Tibial nerve (tissue), 4 donors: ENCODE data around the gene SMIM24. TPM values are rescaled to one million over a fixed set of nuclear protein-coding genes. Genes with fewer than 3 reads are reported as not detected.

Source experiments
- DNase-seq, 2 donors: peaks; one replicate each; pipeline ENCODE4 v3.0.0-alpha.2; 2019; ENCODE audit warnings: low spot score in 2 of 2
- H3K27ac ChIP-seq, 4 donors: fragments of 200-600 bp; sonication (generic) in 3 of 4; one replicate each; pipeline ENCODE4 v1.5.1; 2017 to 2019; ENCODE audit warnings: mild to moderate bottlenecking in 1 of 4
- H3K27me3 ChIP-seq, 2 donors: fragments of 200-600 bp; sonication (generic) in 1 of 2; one replicate each; pipeline versions ENCODE4 v1.5.1 to v1.6.0; 2017 to 2019
- H3K36me3 ChIP-seq, 3 donors: fragments of 200-600 bp; sonication (generic); one replicate each; pipeline ENCODE4 v1.5.1; 2018 to 2019
- H3K4me1 ChIP-seq, 4 donors: fragments of 200-600 bp; sonication (generic) in 3 of 4; one replicate each; pipeline ENCODE4 v1.5.1; 2017 to 2019
- H3K4me3 ChIP-seq, 4 donors: fragments of 200-600 bp; sonication (generic) in 3 of 4; one replicate each; pipeline ENCODE4 v1.5.1; 2017 to 2019; ENCODE audit warnings: mild to moderate bottlenecking in 1 of 4, moderate library complexity in 1 of 4
- H3K9me3 ChIP-seq, 4 donors: fragments of 200-600 bp; sonication (generic) in 3 of 4; one replicate each; pipeline ENCODE4 v1.5.1; 2017 to 2019
- EP300 ChIP-seq, 2 donors: sonication (generic); formaldehyde crosslinking; IDR thresholded peaks; one replicate each; pipeline ENCODE4 v1.6.1; 2017; ENCODE audit warnings: antibody characterized with exemption in 2 of 2, mild to moderate bottlenecking in 1 of 2
- POLR2A ChIP-seq, 2 donors: fragments of 450-650 bp; IDR thresholded peaks; one replicate each; pipeline ENCODE4 v1.6.1; 2017; ENCODE audit warnings: antibody characterized with exemption in 2 of 2, mild to moderate bottlenecking in 2 of 2, moderate library complexity in 2 of 2
- WGBS, 2 donors: methylation state at CpG; one replicate each; pipeline ENCODE4 v1.1.5; 2018; 5-methylcytosine and 5-hydroxymethylcytosine counted together
- total RNA-seq, 4 donors: library from RNA; depleted of rRNA; stranded (reverse); fragments of >200 nt; gene quantifications; one replicate each; pipeline ENCODE4 v1.1.0, GENCODE V29; 2016
- TF ChIP-seq, protein P1 (sequence below), 5 experiments: fragments of 200-600 bp in 3 of 5; fragments of 450-650 bp in 2 of 5; sonication (generic) in 3 of 5; IDR thresholded peaks; one replicate each; pipeline ENCODE4 v1.5.1; 2016 to 2019; ENCODE audit warnings: antibody characterized with exemption in 5 of 5, mild to moderate bottlenecking in 3 of 5, moderate library complexity in 2 of 5

The SMIM24 gene
- total RNA-seq, 4 donors from 2014 or later, result not detected

DNA sequence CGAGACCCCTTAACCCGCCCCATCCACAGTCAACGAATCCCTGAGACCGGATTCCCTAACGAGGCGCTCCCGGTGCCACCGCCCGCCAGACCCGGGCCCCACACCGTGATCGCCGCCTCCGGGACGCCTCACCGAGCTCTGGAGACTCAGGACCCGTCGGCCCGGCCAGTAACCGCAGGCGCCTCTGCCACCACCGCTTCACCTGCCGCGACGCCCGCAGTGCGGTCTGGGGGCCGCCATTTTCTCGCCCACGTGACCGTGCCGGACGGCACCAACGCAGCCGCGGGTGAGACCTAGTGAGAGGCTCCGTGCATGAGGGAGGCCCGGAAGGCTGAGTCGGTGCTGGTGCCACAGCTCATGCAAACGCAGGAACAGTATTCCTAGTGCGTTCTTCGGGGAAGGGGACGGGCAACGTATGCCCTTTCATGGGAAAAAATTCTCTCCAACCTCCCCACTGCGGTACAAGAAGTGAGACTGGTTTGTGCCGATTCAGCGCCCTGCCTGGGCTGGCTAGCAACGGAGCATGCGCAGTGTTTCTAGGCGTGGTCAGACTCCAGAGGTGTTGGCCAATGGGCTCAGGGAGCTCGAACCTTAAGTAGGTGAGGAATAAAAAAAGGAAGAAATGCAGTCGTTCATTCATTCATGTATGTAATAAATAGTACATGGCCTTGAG lies 20.2 kb upstream of the SMIM24 start, which contains the start of gene DOHH:
TSS of gene DOHH (minus strand) at position 246 of the 673 bp plus-strand sequence. CDS start 3,860 bp downstream, outside the sequence.
- no peaks in the 10 kb centered on the region for H3K9me3 ChIP-seq
- H3K36me3 ChIP-seq, result peaks cover 0 to 24% (median under 1%) of the 10 kb centered on the region in 3 donors
- peaks cover 0 to 26% (median 9%) of the 10 kb centered on the region in 4 donors for H3K4me1 ChIP-seq
- TF ChIP-seq POLR2A (IDR thresholded peaks at IDR 0.05) (peak in 1 of 2 donors; percentile 47), EP300 (IDR thresholded peaks at IDR 0.05) (peak; percentile 86 to 95)
- TF ChIP-seq, protein P1, sequence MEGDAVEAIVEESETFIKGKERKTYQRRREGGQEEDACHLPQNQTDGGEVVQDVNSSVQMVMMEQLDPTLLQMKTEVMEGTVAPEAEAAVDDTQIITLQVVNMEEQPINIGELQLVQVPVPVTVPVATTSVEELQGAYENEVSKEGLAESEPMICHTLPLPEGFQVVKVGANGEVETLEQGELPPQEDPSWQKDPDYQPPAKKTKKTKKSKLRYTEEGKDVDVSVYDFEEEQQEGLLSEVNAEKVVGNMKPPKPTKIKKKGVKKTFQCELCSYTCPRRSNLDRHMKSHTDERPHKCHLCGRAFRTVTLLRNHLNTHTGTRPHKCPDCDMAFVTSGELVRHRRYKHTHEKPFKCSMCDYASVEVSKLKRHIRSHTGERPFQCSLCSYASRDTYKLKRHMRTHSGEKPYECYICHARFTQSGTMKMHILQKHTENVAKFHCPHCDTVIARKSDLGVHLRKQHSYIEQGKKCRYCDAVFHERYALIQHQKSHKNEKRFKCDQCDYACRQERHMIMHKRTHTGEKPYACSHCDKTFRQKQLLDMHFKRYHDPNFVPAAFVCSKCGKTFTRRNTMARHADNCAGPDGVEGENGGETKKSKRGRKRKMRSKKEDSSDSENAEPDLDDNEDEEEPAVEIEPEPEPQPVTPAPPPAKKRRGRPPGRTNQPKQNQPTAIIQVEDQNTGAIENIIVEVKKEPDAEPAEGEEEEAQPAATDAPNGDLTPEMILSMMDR (IDR thresholded peaks at IDR 0.05), result peak in 2 of 5 experiments; percentile 37 to 53
- DNase-seq, result peak; percentile 85 to 94
- H3K4me3 ChIP-seq, result peak within 1 kb of the TSS; percentile 79 to 94 (median 88)
- H3K27me3 ChIP-seq, result no peaks in the 10 kb centered on the region
- 0% methylated on average over 27 of the region's 52 CpGs for WGBS, 2 donors
- H3K27ac ChIP-seq, result peak within 1 kb of the TSS; percentile 76 to 89 (median 88)

DNA sequence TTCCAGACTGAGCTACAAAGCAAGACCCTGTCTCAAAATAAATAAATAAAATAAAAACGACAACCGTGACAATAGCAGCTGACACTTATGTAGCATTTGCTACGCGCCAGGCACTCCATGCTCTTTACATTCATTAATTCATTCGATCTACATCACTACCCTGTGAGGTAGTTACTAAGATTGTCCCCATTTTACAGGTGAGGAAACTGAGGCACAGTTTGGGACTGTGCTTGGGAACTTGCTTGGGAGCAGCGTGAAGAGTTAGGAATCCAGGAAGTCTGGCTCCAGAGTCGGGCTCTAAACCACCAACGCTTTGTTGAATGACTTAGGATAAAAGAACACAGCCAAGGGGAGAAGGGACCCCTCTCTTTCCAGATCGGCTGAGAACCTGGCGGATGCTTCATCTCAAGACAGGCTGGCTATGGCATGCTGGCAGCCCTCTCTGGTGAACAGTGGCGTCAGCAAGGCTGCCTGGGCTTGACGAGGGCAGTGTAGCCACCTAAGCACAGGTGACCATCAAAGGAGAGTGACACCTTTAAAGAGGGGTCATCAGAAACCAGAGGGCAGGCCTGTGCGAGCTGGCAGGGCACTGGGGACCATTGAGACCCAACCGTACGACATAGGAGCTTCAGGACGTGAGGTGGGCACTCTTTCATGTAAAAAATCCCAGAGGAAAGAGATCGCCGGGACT lies 19.6 kb upstream of the SMIM24 start:
- Histone ChIP-seq H3K4me1 (peaks cover 0 to 21% (median 9%) of the 10 kb centered on the region in 4 donors), H3K4me3 (peak overlapping the region; percentile 79 to 94 (median 88)), H3K9me3 (no peaks in the 10 kb centered on the region), H3K27ac (peak overlapping the region; percentile 76 to 89 (median 88)), H3K27me3 (no peaks in the 10 kb centered on the region), H3K36me3 (peaks cover 0 to 31% (median 7%) of the 10 kb centered on the region in 3 donors)
- no peak for DNase-seq
- 26 to 27% methylated on average over 18 of the region's 18 CpGs for WGBS, 2 donors
- TF ChIP-seq, protein P1 (IDR thresholded peaks at IDR 0.05), result no peak

DNA sequence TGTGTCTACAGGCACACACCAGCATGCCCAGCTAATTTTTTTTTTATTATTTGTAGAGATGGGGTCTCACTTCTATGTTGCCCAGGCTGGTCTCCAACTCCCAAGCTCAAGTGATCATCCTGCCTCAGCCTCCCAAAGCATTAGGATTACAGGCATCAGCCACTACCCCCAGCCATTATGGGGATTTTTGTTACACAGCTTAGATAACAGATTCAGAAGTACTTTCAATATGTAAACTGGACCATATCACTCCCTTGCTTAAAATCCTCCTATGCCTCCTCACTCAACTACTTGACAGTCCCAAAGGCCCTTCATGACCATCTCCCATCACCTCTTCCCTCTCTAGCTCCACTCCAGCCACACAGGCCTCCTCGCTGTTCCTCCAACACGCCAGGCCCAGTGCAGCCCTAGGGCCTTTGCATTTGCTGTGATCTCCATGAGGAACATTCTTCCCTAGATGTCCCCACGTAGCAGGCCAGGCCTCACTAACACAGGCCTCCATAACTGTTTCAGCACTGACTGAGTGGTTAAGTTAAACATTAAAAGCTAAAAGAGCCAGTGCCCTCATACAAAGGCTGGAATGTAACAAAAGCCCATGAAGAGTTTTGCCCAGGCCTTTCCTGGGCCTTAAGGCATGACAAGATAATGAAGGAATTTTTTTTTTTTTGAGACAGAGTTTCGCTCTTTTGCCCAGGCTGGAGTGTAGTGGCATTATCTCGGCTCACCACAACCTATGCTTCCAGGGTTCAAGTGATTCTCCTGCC lies 17.6 kb upstream of the SMIM24 start:
- Histone ChIP-seq H3K36me3 (peaks cover 0 to 51% (median 7%) of the 10 kb centered on the region in 3 donors), H3K4me1 (peaks cover 0 to 21% (median 9%) of the 10 kb centered on the region in 4 donors), H3K27ac (no peak overlapping the region), H3K27me3 (no peaks in the 10 kb centered on the region), H3K9me3 (no peaks in the 10 kb centered on the region), H3K4me3 (no peak overlapping the region)
- TF ChIP-seq POLR2A (IDR thresholded peaks at IDR 0.05) (no peak), EP300 (IDR thresholded peaks at IDR 0.05) (no peak)
- TF ChIP-seq, protein P1 (IDR thresholded peaks at IDR 0.05), result no peak
- WGBS, 2 donors, result 95 to 100% methylated on average over 5 of the region's 5 CpGs
- no peak for DNase-seq

DNA sequence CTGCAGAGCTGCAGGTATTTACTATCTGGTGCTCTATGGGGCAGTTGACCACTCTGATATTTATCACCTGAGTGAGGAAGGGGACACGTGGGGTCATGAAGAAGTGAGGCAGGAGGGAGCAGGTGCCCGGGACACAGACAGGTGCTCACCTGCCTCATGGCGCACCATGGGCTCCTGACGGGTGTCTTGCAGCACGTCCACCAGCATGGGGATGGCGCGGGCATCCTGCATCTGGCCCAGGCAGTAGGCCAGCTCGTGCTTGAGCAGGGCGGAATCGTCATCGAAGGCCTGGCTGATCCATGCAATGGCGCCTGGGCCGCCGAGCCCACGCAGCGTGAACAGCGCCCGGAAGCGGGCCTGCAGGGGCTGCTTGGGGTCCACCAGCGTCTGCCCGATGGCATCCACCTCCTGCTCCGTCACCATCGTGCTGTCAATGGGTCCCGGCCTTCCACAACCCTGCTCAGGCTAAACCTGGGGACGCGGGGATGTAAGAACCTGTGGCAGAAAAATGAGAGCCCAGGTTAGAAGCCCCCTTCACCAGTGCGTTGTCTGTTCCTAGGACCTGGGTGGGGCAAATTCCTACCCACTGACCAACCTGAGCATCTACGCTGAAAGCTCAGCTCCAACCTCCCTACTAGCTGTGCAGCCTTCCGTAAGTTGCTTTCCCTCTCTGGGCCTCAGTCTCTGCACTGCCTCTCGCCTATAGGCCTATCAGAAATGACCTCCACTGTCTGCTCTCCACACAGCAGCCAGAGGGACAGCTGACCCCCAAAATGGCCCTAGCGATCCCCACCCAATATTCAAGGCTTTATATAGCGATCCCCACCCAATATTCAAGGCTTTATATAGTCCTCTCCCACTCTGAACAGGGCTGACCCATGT lies 16.3 kb upstream of the SMIM24 start:
- peaks cover 0 to 64% (median 7%) of the 10 kb centered on the region in 3 donors for H3K36me3 ChIP-seq
- TF ChIP-seq POLR2A (IDR thresholded peaks at IDR 0.05) (no peak), EP300 (IDR thresholded peaks at IDR 0.05) (no peak)
- TF ChIP-seq, protein P1 (IDR thresholded peaks at IDR 0.05), result no peak

More for the DNA sequence above, 16.3 kb upstream of the SMIM24 start:
- Histone ChIP-seq H3K4me3 (no peak overlapping the region), H3K27ac (no peak overlapping the region), H3K27me3 (no peaks in the 10 kb centered on the region), H3K9me3 (no peaks in the 10 kb centered on the region), H3K4me1 (peaks cover 0 to 21% (median 9%) of the 10 kb centered on the region in 4 donors)
- DNase-seq, result no peak
- WGBS, 2 donors, result 94 to 96% methylated on average over 22 to 25 of the region's 32 CpGs
